K562 (cell line): ENCODE results near the gene ATIC.

Source experiments
- KLF16 ChIP-seq: IDR thresholded peaks from 2 replicates; pipeline ENCODE4 v1.6.1; 2016; ENCODE audit warnings: antibody characterized with exemption
- NR2C1 ChIP-seq, 2 experiments: fragments of 450-650 bp; IDR thresholded peaks; 2 replicates each; pipeline ENCODE4 v1.6.1; 2017; ENCODE audit warnings: mild to moderate bottlenecking in 2 of 2, antibody characterized with exemption in 1 of 2, inconsistent platforms in 1 of 2, missing compliant biosample characterization in 1 of 2, missing genetic modification characterization in 1 of 2
- ZBTB34 ChIP-seq: fragments of 250-450 bp; sonication (Bioruptor Pico); IDR thresholded peaks from 2 replicates; pipeline ENCODE4 v1.8.0; 2021; ENCODE audit warnings: mild to moderate bottlenecking, moderate library complexity

GRCh38 chr2:215386566-215386965 is 74.7 kb downstream of the ATIC start:
- TF ChIP-seq ZBTB34 (CRISPR knock-in tag) (no peak), NR2C1 (IDR thresholded peaks at IDR 0.05) (no peak), NR2C1 (tag; IDR thresholded peaks at IDR 0.05) (no peak), KLF16 (no peak)
